IMR-90 (cell line): ENCODE results near the gene KLHL7. TPM values are rescaled to one million over a fixed set of nuclear protein-coding genes. Genes with fewer than 3 reads are reported as not detected.

Experiments
- ATAC-seq: fragments of 200-7000 bp; cut with Tn5 transposase; 2 replicates; pipeline ENCODE4 v1.9.1; 2020; ENCODE audit warnings: low read depth, mild to moderate bottlenecking, moderate library complexity
- BruUV-seq: library from RNA; stranded (reverse); fragments of 400-500 nt; replicated peaks from 2 replicates; lab custom pipeline; 2021; lab: Mats Ljungman, UMichigan
- CTCF ChIA-PET: fragments of 300-600 bp; formaldehyde crosslinking; extraction: SDS; loops from one replicate; lab custom pipeline; 2021; ENCODE audit warnings: antibody characterized with exemption; lab: Yijun Ruan, JAX
- POLR2A ChIA-PET: fragments of 300-600 bp; sonication (Branson Sonifier 250); formaldehyde crosslinking; loops from one replicate; lab custom pipeline; 2022; ENCODE audit warnings: antibody characterized with exemption; ENCODE audit not compliant: unreplicated experiment; lab: Charles Lee
- DNase-seq: peaks from one replicate; pipeline ENCODE4 v3.0.0; 2013
- H2AFZ ChIP-seq: replicated peaks from 2 replicates; pipeline ENCODE3; 2013; ENCODE audit warnings: low read length, mild to moderate bottlenecking; ENCODE audit not compliant: poor library complexity
- H2AK5ac ChIP-seq: 2 replicates; pipeline ENCODE4 v1.6.1; 2013; ENCODE audit warnings: low read depth, low read length, inconsistent platforms
- H2AK9ac ChIP-seq: replicated peaks from 2 replicates; pipeline ENCODE3; 2013; ENCODE audit warnings: mild to moderate bottlenecking, low read depth, low read length, moderate library complexity; ENCODE audit not compliant: poor library complexity
- H2BK120ac ChIP-seq: 2 replicates; pipeline ENCODE4 v1.6.1; 2013; ENCODE audit warnings: low read depth, low read length, inconsistent platforms
- H2BK15ac ChIP-seq: 3 replicates; pipeline ENCODE4 v1.6.1; 2013; ENCODE audit warnings: low read depth, low read length, inconsistent platforms
- H2BK20ac ChIP-seq: 2 replicates; pipeline ENCODE4 v1.6.1; 2013; ENCODE audit warnings: low read depth, mild to moderate bottlenecking, inconsistent platforms, low read length, moderate library complexity
- H2BK5ac ChIP-seq: 2 replicates; pipeline ENCODE4 v1.6.1; 2013; ENCODE audit warnings: mild to moderate bottlenecking, low read depth, low read length, inconsistent platforms; ENCODE audit not compliant: poor library complexity, severe bottlenecking
- H3K14ac ChIP-seq: replicated peaks from 2 replicates; pipeline ENCODE4 v1.6.1; 2013; ENCODE audit warnings: low read depth, low read length, inconsistent platforms
- H3K18ac ChIP-seq: 2 replicates; pipeline ENCODE4 v1.6.1; 2013; ENCODE audit warnings: low read depth, low read length, control low read depth
- H3K23ac ChIP-seq: 2 replicates; pipeline ENCODE4 v1.6.1; 2013; ENCODE audit warnings: low read depth, low read length, inconsistent platforms
- H3K27ac ChIP-seq: 2 replicates; pipeline ENCODE4 v1.5.1; 2013; ENCODE audit warnings: mild to moderate bottlenecking, control low read depth, low read length; ENCODE audit not compliant: insufficient read depth
- H3K27me3 ChIP-seq: 2 replicates; pipeline ENCODE4 v1.6.1; 2013; ENCODE audit warnings: low read length; ENCODE audit not compliant: control insufficient read depth, insufficient read depth
- H3K36me3 ChIP-seq: 2 replicates; pipeline ENCODE4 v1.6.1; 2013; ENCODE audit warnings: low read length, mixed read lengths; ENCODE audit not compliant: control insufficient read depth, insufficient read depth
- H3K4ac ChIP-seq: 2 replicates; pipeline ENCODE4 v1.6.1; 2013; ENCODE audit warnings: low read depth, low read length, inconsistent platforms
- H3K4me1 ChIP-seq: 2 replicates; pipeline ENCODE4 v1.6.1; 2013; ENCODE audit warnings: low read length, mixed read lengths; ENCODE audit not compliant: control insufficient read depth, insufficient read depth
- H3K4me2 ChIP-seq: 2 replicates; pipeline ENCODE4 v1.6.1; 2013; ENCODE audit warnings: low read depth, mild to moderate bottlenecking, control low read depth, low read length, moderate library complexity
- H3K4me3 ChIP-seq: 2 replicates; pipeline ENCODE4 v1.5.1; 2013; ENCODE audit warnings: low read depth, mild to moderate bottlenecking, control low read depth, low read length, moderate library complexity; ENCODE audit not compliant: insufficient read depth
- H3K56ac ChIP-seq: 2 replicates; pipeline ENCODE4 v1.6.1; 2013; ENCODE audit warnings: low read length, inconsistent platforms; ENCODE audit not compliant: insufficient read depth; ENCODE audit errors: extremely low read depth
- H3K79me1 ChIP-seq, 2 experiments: 2 replicates each; pipeline ENCODE4 v1.6.1; 2013; ENCODE audit warnings: low read length in 2 of 2, inconsistent platforms in 1 of 2, low read depth in 1 of 2
- H3K9ac ChIP-seq: 2 replicates; pipeline ENCODE4 v1.6.1; 2013; ENCODE audit warnings: low read depth, low read length, control low read depth
- H3K9me1 ChIP-seq: 2 replicates; pipeline ENCODE4 v1.6.1; 2013; ENCODE audit warnings: low read length, inconsistent platforms; ENCODE audit not compliant: insufficient read depth
- H3K9me3 ChIP-seq: 2 replicates; pipeline ENCODE4 v1.6.1; 2013; ENCODE audit warnings: low read length; ENCODE audit not compliant: control insufficient read depth, insufficient read depth
- H4K20me1 ChIP-seq: 2 replicates; pipeline ENCODE4 v1.6.1; 2013; ENCODE audit warnings: low read length, inconsistent platforms; ENCODE audit not compliant: insufficient read depth
- H4K5ac ChIP-seq: 2 replicates; pipeline ENCODE4 v1.6.1; 2013; ENCODE audit warnings: mild to moderate bottlenecking, low read depth, low read length, control low read depth
- H4K8ac ChIP-seq, 2 experiments: 2 replicates each; pipeline ENCODE4 v1.6.1; 2013; ENCODE audit warnings: low read depth in 2 of 2, low read length in 2 of 2, control low read depth in 1 of 2, inconsistent platforms in 1 of 2
- H4K91ac ChIP-seq: 2 replicates; pipeline ENCODE4 v1.6.1; 2013; ENCODE audit warnings: low read depth, low read length, inconsistent platforms; ENCODE audit not compliant: insufficient read depth
- NFE2L2 ChIP-seq: fragments of 150-350 bp; IDR thresholded peaks from 2 replicates; pipeline ENCODE4 v1.6.1; 2016; ENCODE audit warnings: low read depth, mild to moderate bottlenecking, low read length
- WGBS, 2 experiments: methylation state at CpG; one replicate each; pipeline versions ENCODE4 v1.1.5 to v1.1.7; 2013; ENCODE audit warnings: missing lambda C conversion rate in 2 of 2; ENCODE audit not compliant: insufficient read length in 1 of 2; ENCODE audit errors: extremely low coverage in 2 of 2; 5-methylcytosine and 5-hydroxymethylcytosine counted together
- dilution Hi-C: fragments of 300-500 bp; cut with HindIII; formaldehyde crosslinking; loops from one replicate; pipeline ENCODE4 v1.14.3; 2018; ENCODE audit warnings: low sequenced_read_pairs; ENCODE audit not compliant: unreplicated experiment
- in situ Hi-C: fragments of 300-500 bp; cut with MboI; formaldehyde crosslinking; loops from 3 replicates; pipeline ENCODE4 v1.14.3; 2019; ENCODE audit warnings: low sequenced_read_pairs, inconsistent platforms, mixed read lengths
- intact Hi-C: fragments of 100-400 bp; cut with micrococcal nuclease; formaldehyde crosslinking; loops from 2 replicates; pipeline ENCODE4 v1.10.0; 2022
- polyA plus RNA-seq, 3 experiments: library from polyadenylated mRNA; depleted of rRNA; stranded (reverse); fragments of >200 nt; gene quantifications; 2 replicates each; pipeline ENCODE4 v1.2.3, GENCODE V29; 2012; ENCODE audit warnings: low replicate concordance in 1 of 3
- total RNA-seq: library from RNA; depleted of rRNA; stranded (reverse); fragments of >200 nt; gene quantifications from 2 replicates; pipeline ENCODE4 v1.2.3, GENCODE V29; 2012

Gene KLHL7
- total and polyA plus RNA-seq, 2 of the 4 experiments (the other 2 are of a cell fraction): 24.6 to 29.2 TPM

DNA sequence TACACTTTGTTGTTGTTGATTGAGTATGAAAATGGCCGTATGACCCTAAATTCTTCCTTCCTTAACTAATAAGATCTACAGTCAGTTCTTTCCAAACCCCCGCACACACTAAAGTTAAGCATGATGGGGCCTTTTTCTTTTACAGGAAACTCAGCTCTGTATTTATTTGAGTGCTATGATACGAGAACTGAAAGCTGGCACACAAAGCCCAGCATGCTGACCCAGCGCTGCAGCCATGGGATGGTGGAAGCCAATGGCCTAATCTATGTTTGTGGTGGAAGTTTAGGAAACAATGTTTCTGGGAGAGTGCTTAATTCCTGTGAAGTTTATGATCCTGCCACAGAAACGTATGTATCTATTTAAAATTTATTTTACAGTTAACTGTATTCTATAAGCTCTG is 62.1 kb downstream of the KLHL7 start:
- H3K4ac ChIP-seq: no peak overlapping the region
- no peaks in the 10 kb centered on the region for H3K4me1 ChIP-seq
- no peak overlapping the region for H3K56ac ChIP-seq
- H3K27me3 ChIP-seq: no peaks in the 10 kb centered on the region
- no peak overlapping the region for H2AFZ ChIP-seq
- no TSS peak for BruUV-seq
- no peak for ATAC-seq
- H2AK5ac ChIP-seq: no peak overlapping the region
- H3K79me1 ChIP-seq: no peaks in the 10 kb centered on the region
- H4K91ac ChIP-seq: no peak overlapping the region
- H3K36me3 ChIP-seq: 0 out of 2 replicates have a peak, but pooled peaks cover 3% of the 10 kb centered on the region
- no peak overlapping the region for H2BK120ac ChIP-seq
- no peaks in the 10 kb centered on the region for H3K9me1 ChIP-seq
- H2BK15ac ChIP-seq: no peak overlapping the region
- no peak overlapping the region for H4K5ac ChIP-seq
- H3K14ac ChIP-seq: no peak overlapping the region
- no peak overlapping the region for H4K8ac ChIP-seq
- no peak overlapping the region for H2BK5ac ChIP-seq
- H3K23ac ChIP-seq: no peak overlapping the region
- dilution Hi-C loops (no loop called here), in situ Hi-C loops (no loop called here), intact Hi-C loops (no loop called here)
- H3K4me2 ChIP-seq: no peak overlapping the region
- no peak overlapping the region for H3K27ac ChIP-seq
- ChIA-PET CTCF (no interaction called here), POLR2A (no interaction called here)
- no CpG with 5 or more reads among the region's 5 CpGs for WGBS, 2 experiments
- H2AK9ac ChIP-seq: no peak overlapping the region
- no peaks in the 10 kb centered on the region for H4K20me1 ChIP-seq
- H2BK20ac ChIP-seq: no peak overlapping the region
- TF ChIP-seq NFE2L2: no peak
- no peaks in the 10 kb centered on the region for H3K9me3 ChIP-seq
- no peak for DNase-seq
- no peak overlapping the region for H3K9ac ChIP-seq
- no peak overlapping the region for H3K4me3 ChIP-seq
- H3K18ac ChIP-seq: no peak overlapping the region
